Neutrophil (primary cell): ENCODE measurements around the gene TMPRSS2.

Source experiments
- H3K27ac ChIP-seq: fragments of 200-600 bp; sonication (generic); 2 replicates; pipeline ENCODE4 v1.5.1; 2016; ENCODE audit warnings: mild to moderate bottlenecking, moderate library complexity
- H3K27me3 ChIP-seq: fragments of 200-600 bp; sonication (generic); 2 replicates; pipeline ENCODE4 v1.6.0; 2016; ENCODE audit warnings: mild to moderate bottlenecking
- H3K36me3 ChIP-seq: fragments of 200-600 bp; sonication (generic); 2 replicates; pipeline ENCODE4 v1.5.1; 2017
- H3K4me1 ChIP-seq, 2 experiments: fragments of 200-600 bp in 1 of 2; sonication (generic) in 1 of 2; 1 replicate in 1 of 2; 2 replicates in 1 of 2; pipeline versions ENCODE4 v1.5.1 to v1.6.1; 2013 to 2016; ENCODE audit warnings: low read depth in 1 of 2, low read length in 1 of 2, mild to moderate bottlenecking in 1 of 2, moderate library complexity in 1 of 2; ENCODE audit not compliant: control insufficient read depth in 1 of 2, insufficient read depth in 1 of 2
- H3K4me3 ChIP-seq, 2 experiments: fragments of 200-600 bp in 1 of 2; sonication (generic) in 1 of 2; 1 replicate in 1 of 2; 2 replicates in 1 of 2; pipeline ENCODE4 v1.5.1; 2013 to 2016; ENCODE audit warnings: low read depth in 1 of 2, low read length in 1 of 2, mild to moderate bottlenecking in 1 of 2, moderate library complexity in 1 of 2
- H3K9me3 ChIP-seq: fragments of 200-600 bp; sonication (generic); 2 replicates; pipeline ENCODE4 v1.5.1; 2016
- TF ChIP-seq, protein P1 (sequence below): fragments of 200-600 bp; sonication (generic); IDR thresholded peaks from 2 replicates; pipeline ENCODE4 v1.5.1; 2016; ENCODE audit warnings: antibody characterized with exemption

The TMPRSS2 gene

DNA sequence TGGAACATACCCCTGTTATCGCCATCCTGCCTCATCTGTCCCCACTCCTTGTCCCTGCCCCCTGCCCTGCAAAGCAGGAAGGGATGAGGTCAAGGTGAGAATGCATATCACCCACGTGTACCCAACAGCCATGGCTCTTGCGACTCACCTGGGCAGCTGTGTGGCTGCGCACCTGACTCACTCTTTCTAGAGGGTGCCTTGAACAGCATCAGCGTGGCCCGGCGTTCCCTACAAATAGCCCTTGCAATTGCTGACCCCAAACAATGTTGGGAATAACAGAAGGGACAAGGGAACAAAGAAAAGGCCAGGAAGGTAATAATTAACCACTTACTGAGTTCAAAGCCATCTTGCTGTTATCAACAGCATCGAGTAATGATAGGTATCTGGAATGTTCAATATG, 10.2 kb downstream of the TMPRSS2 start:
- H3K36me3 ChIP-seq = no peaks in the 10 kb centered on the region
- no peaks in the 10 kb centered on the region for H3K9me3 ChIP-seq
- no peaks in the 10 kb centered on the region for H3K4me1 ChIP-seq
- TF ChIP-seq, protein P1, sequence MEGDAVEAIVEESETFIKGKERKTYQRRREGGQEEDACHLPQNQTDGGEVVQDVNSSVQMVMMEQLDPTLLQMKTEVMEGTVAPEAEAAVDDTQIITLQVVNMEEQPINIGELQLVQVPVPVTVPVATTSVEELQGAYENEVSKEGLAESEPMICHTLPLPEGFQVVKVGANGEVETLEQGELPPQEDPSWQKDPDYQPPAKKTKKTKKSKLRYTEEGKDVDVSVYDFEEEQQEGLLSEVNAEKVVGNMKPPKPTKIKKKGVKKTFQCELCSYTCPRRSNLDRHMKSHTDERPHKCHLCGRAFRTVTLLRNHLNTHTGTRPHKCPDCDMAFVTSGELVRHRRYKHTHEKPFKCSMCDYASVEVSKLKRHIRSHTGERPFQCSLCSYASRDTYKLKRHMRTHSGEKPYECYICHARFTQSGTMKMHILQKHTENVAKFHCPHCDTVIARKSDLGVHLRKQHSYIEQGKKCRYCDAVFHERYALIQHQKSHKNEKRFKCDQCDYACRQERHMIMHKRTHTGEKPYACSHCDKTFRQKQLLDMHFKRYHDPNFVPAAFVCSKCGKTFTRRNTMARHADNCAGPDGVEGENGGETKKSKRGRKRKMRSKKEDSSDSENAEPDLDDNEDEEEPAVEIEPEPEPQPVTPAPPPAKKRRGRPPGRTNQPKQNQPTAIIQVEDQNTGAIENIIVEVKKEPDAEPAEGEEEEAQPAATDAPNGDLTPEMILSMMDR = no peak
- H3K27ac ChIP-seq = no peak overlapping the region
- H3K27me3 ChIP-seq = peaks cover 43% of the 10 kb centered on the region
- no peak overlapping the region for H3K4me3 ChIP-seq

GRCh38 chr21:41497008-41497407, 10.9 kb downstream of the TMPRSS2 start:
- Histone ChIP-seq H3K36me3 (no peaks in the 10 kb centered on the region), H3K4me3 (no peak overlapping the region), H3K4me1 (no peaks in the 10 kb centered on the region), H3K27me3 (peaks cover 38% of the 10 kb centered on the region), H3K27ac (no peak overlapping the region), H3K9me3 (no peaks in the 10 kb centered on the region)
- TF ChIP-seq, protein P1 = no peak

DNA sequence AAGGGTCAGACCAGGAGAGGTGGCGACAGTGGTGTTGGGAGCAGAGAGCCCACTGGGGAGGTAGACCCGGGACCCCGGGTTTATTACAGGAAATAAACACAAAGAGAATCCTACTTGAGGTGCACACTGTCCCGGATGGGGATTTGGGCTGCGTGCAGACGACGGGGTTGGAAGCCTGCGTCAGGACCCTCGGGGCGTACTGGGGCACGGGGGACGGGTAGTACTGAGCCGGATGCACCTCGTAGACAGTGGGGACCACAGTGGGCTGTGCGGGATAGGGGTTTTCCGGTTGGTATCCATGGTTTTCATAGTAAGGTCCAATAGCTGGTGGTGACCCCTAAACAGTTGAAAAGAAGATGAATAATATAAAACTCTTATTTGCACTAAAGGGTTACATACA, 13.7 kb downstream of the TMPRSS2 start:
- TF ChIP-seq, protein P1 = no peak
- H3K27ac ChIP-seq = no peak overlapping the region
- H3K36me3 ChIP-seq = no peaks in the 10 kb centered on the region
- H3K4me1 ChIP-seq = no peaks in the 10 kb centered on the region
- peaks cover 17% of the 10 kb centered on the region for H3K27me3 ChIP-seq
- H3K4me3 ChIP-seq = no peak overlapping the region
- H3K9me3 ChIP-seq = no peaks in the 10 kb centered on the region

- TF ChIP-seq, protein P1 = no peak
- no peaks in the 10 kb centered on the region for H3K9me3 ChIP-seq
- H3K4me1 ChIP-seq = no peaks in the 10 kb centered on the region
Observed at GRCh38 chr21:41491412-41491811, 16.5 kb downstream of the TMPRSS2 start.

DNA sequence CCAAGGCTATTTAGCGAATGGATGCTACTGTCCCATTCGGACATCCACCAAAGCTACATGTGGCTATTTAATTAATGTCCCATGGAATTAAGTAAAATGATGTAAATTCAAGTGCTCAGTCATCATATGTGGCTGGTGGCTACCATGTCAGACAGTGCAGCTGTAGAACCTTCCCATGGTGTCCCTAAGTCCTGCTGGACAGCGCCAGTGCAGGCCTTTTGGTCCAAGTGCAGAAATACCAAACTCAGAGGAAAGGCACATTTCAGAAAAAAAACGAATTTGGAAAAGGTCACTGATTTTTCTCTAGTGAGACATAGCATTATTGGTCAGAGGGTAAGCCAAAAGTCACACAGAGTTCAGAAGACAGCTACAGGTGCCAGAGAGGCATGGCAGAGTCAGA, 17.6 kb downstream of the TMPRSS2 start:
- no peak overlapping the region for H3K27ac ChIP-seq
- no peak overlapping the region for H3K4me3 ChIP-seq
- no peaks in the 10 kb centered on the region for H3K36me3 ChIP-seq
- no peaks in the 10 kb centered on the region for H3K4me1 ChIP-seq
- TF ChIP-seq, protein P1 = no peak
- no peaks in the 10 kb centered on the region for H3K9me3 ChIP-seq
- peaks cover 9% of the 10 kb centered on the region for H3K27me3 ChIP-seq

More at GRCh38 chr21:41491412-41491811, 16.5 kb downstream of the TMPRSS2 start:
- H3K27ac ChIP-seq = no peak overlapping the region
- H3K36me3 ChIP-seq = no peaks in the 10 kb centered on the region
- H3K4me3 ChIP-seq = no peak overlapping the region
- peaks cover 9% of the 10 kb centered on the region for H3K27me3 ChIP-seq

GRCh38 chr21:41489329-41489728, 18.6 kb downstream of the TMPRSS2 start:
- H3K4me3 ChIP-seq = no peak overlapping the region
- H3K27me3 ChIP-seq = peaks cover 12% of the 10 kb centered on the region
- no peak overlapping the region for H3K27ac ChIP-seq
- TF ChIP-seq, protein P1 = no peak
- no peaks in the 10 kb centered on the region for H3K4me1 ChIP-seq
- no peaks in the 10 kb centered on the region for H3K9me3 ChIP-seq
- no peaks in the 10 kb centered on the region for H3K36me3 ChIP-seq
